GM18858 (cell line): ENCODE measurements around the gene RAP1GAP2.
"Not testable (repeated sequence)": the region's sequence is repeated elsewhere in the genome, so short reads cannot be mapped to it uniquely, and the experiment has no call there.

Source experiments
- ATAC-seq: cut with Tn5 transposase; IDR thresholded peaks from one replicate; pipeline ENCODE4 v1.9.1; 2021; ENCODE audit not compliant: unreplicated experiment

Gene RAP1GAP2

DNA sequence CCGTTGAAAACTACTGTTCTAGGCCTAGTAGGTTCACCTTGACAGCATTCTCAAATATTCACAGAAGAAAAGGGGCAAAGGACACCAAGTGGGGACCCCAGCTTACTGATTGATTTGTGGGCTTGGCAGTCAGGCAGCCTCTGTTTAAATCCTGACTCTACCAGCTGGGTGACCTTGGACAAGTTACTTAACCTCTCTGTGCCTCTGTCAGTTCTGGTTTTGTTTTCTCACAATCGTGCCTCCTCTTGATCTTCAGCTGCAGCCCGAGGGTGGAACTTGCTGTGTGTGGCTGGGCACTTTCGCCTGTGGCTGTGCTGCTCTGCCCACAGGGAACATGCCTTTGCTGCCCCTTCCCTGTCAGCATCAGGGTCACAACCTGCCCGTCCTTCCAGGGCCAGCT, 17.8 kb downstream of the RAP1GAP2 start:
- no peak for ATAC-seq

DNA sequence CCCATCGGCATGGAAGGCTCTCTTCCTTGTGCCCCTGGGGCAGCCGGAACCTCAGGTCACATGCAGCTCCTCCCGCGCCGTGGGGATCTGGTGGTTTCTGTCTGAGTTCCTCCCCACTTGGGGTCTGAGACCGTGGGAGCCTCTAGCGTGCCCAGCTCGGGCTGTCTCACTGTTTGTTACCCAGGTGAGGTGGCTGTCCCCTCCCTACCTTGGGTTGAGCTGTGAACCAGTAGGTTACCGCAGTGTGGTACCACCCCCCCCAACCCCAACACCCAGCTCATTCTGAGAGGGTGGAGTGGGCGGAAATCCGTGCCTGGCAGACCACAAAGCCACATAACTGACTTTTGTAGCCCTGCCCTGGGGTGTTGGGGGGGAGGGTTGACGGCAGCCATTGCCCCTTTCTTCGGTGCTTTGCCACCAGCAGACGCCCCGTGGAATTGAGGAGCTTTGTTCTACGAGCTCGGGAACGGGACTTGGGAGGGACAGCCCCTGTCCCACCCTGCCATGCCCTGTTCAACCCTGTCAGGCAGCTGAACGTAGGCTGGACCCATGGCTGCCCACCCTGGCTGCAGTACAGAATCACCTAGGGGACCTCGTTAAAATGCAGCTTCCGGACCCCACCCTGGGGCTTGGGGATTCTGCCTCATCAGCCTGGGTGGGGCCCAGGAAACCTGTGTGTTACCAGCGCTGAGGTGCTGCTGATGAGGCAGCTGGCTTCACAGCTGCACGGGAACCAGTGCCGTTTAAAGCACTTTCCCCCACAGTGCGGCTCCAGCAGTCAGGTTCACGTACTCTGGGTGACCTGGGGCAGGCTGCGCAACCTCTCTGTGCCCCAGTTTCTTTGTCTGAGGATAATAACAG, 18.5 kb downstream of the RAP1GAP2 start:
- peak; percentile 55 for ATAC-seq

DNA sequence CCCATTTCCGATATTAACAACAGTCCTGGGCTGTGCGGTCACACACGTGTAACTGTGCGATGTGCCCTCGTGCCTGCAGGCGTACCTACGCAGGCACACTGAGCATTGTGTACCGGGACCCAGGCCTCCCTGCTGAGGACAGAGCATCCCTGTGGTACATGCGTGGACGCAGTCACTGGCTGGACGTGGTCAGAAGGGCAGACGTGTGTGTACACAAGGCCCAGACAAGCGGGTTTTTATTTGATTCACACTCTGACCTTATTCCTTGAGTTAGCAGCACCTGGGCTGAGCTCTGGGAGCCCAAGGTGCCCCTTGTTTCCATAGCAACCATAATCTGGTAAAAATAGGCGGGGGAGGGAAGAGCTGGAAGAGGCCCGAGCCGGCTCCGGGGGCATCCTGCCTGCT, 19.5 kb downstream of the RAP1GAP2 start:
- no peak for ATAC-seq

DNA sequence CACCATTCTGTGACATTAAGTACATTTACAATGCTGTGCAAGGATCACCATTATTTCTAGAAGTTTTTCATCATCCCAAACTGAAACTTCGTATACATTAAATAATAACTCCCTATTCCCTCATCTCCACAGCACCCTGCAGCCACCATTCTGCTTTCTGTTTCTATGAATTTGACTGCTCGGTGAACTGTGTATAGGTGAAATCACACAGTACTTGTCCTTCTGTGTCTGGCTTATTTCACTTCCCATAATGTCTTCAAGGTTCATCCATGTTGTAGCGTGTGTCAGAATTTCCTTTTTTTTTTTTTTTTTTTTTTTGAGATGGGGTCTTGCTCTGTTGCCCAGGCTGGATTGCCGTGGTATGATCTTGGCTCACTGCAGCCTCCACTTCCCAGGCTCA, 20.4 kb downstream of the RAP1GAP2 start:
- no peak for ATAC-seq

DNA sequence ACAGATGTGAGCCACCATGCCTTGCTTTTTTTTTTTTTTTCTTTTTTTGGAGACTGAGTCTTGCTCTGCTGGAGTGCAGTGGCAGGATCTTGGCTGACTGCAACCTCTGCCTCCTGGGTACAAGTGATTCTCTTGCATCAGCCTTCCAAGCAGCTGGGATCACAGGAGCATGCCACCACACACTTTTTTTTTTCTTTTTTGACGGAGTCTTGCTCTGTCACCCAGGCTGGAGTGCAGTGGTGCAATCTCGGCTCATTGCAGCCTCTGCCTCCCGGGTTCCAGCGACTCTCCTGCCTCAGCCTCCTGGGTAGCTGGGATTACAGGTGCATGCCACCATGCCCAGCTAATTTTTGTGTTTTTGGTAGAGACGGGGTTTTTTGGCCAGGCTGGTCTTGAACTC, 23.1 kb downstream of the RAP1GAP2 start:
- ATAC-seq, result not testable (repeated sequence)

DNA sequence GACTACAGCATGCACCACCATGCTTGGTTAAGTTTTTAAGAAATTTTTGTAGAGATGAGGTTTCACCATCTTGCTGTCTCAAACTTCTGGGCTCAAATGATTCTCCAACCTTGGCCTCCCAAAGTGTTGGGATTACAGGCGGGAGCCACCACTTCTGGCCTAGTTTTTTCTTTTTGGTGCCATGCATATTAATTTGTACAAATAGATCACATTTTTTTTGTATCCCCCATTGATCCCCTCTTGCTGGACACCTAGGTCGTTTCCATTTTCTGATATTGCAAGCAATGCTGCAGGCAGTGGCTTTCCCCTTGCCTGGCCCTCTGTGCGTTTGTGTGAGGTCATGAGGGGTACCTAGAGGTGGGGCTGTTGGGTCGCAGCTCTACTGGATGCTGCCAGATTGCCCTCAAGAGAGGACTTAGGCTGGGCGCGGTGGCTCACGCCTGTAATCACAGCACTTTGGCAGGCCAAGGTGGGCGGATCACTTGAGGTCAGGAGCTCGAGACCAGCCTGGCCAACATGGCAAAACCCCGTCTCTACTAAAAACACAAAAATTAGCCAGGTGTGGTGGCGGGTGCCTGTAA, 23.8 kb downstream of the RAP1GAP2 start:
- no peak for ATAC-seq

DNA sequence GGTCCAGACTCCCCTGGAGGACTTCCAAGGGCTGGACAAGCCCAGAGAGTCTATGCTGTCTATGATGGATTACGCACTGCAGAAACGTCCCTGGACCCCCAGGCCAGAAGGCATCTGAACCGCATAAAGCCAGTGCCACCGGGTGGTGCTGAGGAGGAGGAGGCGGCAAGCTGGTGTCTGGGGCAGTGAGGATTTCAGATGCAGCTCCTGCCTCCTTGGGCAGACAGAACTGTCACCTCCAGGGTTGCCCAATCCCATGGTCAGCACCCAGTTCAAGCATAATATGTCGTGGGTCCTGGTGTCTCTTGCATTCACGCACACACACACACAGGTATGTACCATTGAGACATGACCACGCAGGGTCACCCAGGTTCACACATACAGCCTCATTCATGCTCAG, 25.6 kb downstream of the RAP1GAP2 start:
- no peak for ATAC-seq

DNA sequence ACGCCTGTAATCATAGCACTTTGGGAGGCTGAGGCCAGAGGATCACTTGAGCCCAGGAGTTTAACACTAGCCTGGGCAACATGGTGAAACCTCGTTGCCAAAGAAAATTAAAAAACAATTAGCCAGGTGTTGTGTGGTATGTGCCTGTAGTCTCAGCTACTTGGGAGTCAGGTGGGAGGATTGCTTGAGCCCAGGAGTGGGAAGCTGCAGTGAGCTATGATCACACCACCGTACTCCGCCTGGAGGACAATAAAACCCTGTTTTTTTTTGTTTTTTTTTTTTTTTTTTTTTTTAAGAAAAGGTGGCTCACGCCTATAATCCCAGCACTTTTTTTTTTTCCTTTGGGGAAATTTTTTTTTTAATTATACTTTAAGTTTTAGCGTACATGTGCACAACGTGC, 26.1 kb downstream of the RAP1GAP2 start:
- no peak for ATAC-seq

DNA sequence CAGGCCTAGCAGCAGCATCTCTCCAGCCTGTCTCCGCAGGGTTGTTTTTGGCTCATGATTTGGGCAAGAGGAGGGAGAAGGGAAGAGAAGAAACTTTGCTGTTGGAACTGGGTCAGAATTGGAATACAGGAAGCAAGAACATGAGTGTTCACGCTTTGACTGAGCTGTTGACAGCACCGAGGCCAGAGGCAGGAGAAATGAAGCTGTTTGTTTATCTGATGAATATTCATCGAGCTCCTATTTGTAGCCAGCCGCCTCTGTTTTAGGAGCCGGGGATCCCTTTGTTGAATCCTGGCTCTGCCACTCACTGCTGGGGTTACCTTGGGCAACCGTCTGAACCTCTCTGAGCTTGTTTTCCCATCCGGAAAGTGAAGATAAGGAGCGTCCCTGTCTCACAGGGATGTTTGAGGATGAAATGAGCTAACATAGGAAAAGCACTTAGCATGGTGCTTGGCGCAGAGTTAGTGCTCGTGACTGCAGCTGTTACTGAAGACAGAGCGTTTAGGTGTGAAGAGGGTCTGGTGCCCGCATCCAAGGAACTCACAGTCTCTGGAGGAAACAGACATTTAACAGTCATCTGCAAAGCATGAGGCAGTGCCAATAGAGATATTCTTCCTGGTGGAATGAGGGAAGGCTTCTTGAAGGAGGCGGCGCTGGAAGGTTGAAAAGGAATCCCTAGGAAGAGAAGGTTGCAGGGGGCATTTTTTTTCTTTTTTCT, 29.2 kb downstream of the RAP1GAP2 start:
- no peak for ATAC-seq

DNA sequence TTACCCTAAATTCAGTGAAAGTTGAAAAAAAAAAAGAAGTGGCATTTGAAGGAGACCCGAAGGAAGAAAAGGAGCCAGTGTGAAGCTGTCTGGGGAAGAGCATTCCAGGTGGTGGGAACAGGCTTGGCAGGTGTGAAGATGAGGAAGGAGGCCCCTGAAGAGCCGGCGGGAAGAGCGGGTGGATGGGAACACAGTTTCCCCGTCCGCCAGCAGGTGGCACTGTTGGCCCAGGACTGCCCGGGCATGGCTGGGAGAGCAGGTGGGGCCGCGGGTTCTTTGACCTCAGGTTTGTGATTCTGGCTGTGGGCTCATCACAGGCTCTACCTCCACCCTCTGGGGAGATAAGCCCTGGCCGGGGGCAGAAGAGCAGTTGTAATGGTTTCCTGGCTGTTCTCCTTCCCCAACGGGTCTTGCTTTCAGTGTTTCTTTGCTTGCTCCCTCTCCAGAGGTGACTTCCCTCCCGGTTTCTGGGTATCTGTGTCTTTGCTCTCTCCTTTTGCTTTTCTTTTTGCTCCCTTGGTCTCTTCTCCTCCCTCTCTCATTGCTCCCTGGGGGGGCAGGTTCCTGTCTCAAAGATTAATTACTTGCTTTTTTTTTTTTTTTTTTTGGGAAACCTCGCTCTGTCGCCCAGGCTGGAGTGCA, 32.3 kb downstream of the RAP1GAP2 start:
- ATAC-seq, result no peak

DNA sequence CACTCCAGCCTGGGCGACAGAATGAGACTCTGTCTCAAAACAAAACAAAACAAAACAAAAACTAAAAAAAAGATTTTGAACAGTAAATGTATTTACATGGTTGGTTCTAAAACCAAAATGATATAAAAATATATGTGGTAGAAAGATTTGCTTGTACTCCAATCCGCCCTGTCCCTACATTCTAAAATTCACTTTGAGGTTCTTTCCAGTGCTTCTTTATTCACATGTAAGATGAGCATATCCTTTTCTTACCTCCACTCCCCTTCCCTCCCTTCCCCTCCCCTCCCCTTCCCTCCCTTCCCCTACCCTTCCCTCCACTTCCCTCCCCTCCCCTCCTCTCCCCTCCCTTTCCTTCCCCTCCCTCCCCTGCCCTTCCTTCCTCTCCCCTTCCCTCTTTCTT, 34.4 kb downstream of the RAP1GAP2 start:
- ATAC-seq, result no peak

DNA sequence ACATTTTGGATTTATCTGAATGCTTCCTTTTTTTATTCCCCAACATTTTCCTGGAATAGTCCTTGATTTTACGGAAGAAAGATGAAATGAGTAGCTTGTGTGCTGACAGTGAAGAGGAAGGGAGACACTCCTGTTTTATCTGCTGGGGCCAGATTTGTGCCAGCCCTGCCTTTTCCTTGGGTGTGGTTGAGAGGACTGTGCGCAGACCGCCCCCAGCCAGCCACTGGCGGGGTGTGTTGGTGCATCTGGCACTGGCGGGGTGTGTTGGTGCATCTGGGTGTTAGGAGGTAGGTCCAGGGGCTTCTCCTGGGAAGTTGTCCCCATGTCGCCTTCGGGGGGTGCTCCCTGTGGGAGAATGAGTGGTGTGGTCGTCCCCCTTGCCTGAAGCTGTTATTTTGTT, 39.5 kb downstream of the RAP1GAP2 start:
- no peak for ATAC-seq

DNA sequence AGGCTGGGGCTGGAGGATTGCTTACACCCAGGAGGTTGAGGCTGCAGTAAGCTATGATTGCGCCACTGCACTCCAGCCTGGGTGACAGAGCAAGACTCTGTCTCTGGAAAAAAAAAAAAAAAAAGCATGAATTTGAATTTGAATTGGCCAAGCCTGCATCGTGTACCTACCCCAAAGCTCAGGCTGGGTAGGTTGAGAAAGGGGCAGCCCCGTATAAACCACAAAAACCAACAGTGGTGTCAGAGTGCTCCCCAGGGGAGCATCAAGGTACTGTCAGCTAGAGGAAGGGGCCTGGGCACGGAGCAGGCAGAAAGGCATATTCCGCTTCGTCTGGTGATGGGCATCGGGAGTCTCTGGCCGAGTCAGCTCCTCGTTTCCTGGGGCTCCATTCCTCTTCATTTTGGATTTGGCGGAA, 40.9 kb downstream of the RAP1GAP2 start:
- no peak for ATAC-seq

DNA sequence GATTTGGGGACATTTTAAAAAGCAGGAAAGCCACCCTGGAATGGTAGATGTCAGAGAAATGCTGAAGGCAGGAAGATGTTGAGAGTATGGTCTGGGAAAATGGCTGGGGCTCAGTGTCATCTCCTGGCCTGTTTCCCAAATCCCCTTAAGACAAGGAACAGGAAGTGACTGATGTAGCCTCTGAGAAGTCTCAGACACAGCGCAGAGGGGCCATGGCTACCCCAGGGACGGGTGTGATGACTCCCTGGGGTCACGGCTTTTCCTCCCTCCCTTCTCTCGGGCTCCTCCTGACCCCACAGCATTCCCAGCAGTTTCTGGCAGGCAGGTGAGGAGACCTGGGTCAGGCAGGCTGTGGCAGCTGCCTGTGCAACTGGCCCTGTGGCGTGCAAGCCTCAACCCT, 45.4 kb downstream of the RAP1GAP2 start:
- ATAC-seq, result no peak

DNA sequence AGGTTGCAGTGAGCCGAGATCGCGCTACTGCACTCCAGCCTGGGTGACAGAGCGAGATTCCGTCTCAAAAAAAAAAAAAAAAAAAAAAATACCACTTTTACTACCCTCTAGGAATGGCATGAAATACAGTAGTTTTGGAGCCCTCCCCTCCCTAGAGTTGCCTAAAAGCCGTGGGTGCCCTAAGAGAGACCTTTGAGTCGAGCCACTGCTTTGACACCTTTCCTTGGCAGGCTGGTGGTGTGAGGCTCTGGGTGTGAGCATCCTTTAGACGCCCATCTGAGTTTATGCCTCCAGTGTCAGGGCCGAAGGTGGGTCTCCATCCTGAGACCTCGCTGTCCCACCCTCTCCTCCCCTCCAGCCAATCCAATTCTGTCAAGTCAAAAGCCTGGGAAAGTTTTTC, 46.2 kb downstream of the RAP1GAP2 start:
- ATAC-seq, result no peak

DNA sequence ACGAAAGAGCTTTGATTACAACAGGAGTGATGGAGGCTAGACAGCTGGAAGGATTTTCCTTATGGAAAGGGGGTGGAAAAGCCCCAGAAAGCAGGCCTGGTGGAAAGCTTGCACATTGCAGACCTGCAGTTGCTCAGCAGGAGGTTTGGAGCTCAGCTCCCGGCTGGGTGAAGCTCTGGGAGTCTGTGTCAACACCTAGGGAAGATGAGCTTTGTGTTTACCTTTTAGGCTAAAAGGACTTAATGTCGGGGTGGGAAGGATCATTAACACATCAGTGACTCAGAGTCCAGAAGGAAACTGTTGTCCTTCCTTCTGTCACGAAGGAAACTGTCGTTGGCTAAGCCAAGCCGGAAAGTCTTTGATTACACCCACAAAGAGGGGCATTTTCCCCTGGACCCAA, 48.2 kb downstream of the RAP1GAP2 start:
- no peak for ATAC-seq

DNA sequence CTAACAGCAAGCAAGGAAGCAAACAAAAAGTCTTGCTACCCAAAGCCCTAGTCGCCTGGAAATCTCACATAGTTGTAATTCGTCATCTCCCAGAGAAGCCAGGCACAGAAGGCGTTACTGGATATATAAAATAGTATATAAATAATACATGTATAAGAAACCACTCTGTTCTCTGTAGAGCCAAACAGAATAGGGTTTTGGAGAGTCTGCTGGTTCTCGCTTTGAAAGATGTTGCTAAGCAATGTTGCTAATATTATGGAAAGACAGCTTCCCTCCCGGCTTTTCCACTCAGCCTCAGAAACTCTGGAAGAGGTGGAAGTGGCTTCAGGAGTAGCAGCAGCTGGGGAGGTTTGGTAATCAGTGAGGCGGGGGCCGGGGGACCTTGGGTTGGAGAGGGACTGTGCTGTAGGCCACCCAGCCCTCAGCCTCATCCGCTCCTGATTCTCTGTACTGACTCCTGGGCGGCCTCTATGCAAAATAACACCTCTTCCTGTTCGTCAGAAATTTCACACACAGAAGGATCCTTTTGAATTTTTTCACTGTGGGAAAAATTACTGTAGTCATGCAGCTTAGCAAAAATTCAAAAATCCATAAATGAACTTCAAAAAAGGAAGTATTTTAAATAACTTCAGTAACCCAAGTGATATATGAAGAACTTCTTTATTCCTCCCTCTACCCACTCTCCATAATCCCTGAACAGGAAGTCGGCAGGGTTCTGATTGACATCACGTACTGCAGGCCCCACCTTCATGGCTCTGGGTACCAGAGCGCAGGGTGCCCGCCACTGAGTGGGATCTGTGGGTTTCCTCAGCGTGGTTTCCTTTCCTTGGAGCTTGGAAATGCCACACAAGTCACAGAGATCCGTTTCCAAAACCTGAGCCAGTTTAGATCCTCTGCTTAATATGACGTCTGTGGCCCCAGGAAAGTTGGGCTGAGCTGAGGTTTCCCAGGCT, 51.4 kb downstream of the RAP1GAP2 start:
- ATAC-seq, result no peak

DNA sequence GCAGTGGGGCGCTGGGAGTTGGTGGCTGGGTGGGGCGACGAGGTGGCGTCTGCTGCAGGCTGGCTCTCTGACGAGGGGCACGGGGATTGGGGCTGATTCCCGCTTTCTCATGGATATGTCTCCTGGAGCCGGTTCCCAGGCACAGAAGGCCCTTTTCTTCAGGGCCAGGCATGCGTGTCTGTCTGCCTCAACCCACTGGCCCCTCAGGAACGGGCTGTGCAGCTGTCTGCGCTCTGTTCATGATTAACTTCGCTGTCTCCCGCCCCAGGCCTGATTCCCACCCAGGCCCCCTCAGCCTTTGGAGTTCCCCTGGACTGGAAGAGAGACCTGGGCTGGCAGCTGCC, 53.1 kb downstream of the RAP1GAP2 start:
- ATAC-seq, result no peak

DNA sequence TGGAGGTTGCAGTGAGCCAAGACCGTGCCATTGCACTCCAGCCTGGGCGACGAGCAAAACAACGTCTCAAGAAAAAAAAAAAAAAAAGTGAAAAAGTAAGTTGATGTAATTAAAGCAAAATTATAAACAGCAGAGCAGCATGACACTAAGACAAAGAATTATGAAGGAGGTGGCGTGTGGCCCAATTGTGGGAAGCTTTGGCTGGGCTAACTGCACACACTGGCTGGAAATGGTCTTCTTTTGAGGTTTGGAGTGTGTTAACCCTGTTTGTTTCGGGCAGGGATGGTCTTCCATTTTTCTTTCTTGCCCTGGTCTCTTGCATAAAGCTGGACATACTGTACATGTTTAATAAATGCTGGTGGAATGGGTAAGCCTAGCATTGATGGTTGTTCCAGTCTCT, 54.8 kb downstream of the RAP1GAP2 start:
- no peak for ATAC-seq

DNA sequence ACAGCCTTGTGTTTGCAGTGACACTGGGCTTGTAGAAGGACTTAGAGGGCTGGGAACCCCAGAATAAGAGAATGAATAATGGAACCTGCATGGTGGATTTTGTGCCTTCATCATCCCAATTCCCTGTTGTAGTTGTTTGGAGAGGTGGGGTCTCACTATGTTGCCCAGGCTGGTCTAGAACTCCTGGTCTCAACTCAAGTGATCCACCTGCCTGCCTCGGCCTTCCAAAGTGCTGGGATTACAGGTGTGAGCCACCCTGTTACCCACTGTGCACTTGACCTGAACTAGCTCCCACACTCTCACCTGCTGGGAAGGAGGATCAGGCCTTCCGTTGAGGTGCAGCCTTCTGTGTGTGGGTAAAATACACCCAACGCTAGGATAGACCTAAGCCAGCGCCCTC, 55.4 kb downstream of the RAP1GAP2 start:
- ATAC-seq, result no peak

DNA sequence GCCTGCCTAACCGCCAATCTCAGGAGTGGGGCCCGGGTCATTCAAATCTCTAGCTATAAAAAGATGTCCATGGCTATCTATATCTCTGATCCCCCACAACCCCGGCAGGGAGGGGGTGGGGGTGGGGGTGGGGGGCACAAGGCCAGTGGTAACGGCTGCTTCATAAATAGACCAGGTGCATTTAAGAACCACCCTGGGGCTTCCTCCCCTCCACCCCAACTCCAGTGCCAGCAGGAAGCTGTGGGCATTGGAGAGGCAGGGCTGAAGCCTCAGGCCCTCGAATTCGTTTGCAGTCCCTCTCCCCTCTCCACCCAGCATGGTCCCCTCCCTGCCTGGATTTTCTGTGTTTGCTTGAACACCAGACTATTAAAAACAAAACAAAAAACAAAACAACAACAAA, 56.0 kb downstream of the RAP1GAP2 start:
- ATAC-seq, result no peak
